Lower leg skin (tissue), 4 donors: ENCODE data around the gene RASSF1. TPM values are rescaled to one million over a fixed set of nuclear protein-coding genes. Genes with fewer than 3 reads are reported as not detected.
A peak's percentile ranks its signal among the peaks of the same experiment; 100 is the strongest.

Source experiments
- DNase-seq, 2 donors: peaks; one replicate each; pipeline ENCODE4 v3.0.0-alpha.2; 2019; ENCODE audit warnings: low spot score in 2 of 2
- H3K4me3 ChIP-seq: fragments of 200-600 bp; sonication (generic); 2 replicates; pipeline ENCODE4 v1.5.1; 2017; ENCODE audit warnings: mild to moderate bottlenecking, low read depth; ENCODE audit not compliant: poor library complexity, severe bottlenecking
- POLR2A ChIP-seq, 2 donors: fragments of 450-650 bp; IDR thresholded peaks; one replicate each; pipeline ENCODE4 v1.6.1; 2016 to 2017; ENCODE audit warnings: antibody characterized with exemption in 2 of 2, mild to moderate bottlenecking in 1 of 2, moderate library complexity in 1 of 2
- WGBS, 2 donors: methylation state at CpG; one replicate each; pipeline ENCODE4 v1.1.5; 2018; 5-methylcytosine and 5-hydroxymethylcytosine counted together
- intact Hi-C: fragments of 100-400 bp; cut with DNase I; formaldehyde crosslinking; loops from one replicate; pipeline ENCODE4 v1.15.0; 2023; ENCODE audit warnings: low total_unique reads
- total RNA-seq, 4 donors: library from RNA; depleted of rRNA; stranded (reverse); fragments of >200 nt; gene quantifications; one replicate each; pipeline ENCODE4 v1.1.0, GENCODE V29; 2016
- TF ChIP-seq, protein P1 (sequence below), 3 donors: fragments of 450-650 bp; IDR thresholded peaks; one replicate each; pipeline ENCODE4 v1.5.1; 2016; ENCODE audit warnings: antibody characterized with exemption in 3 of 3, mild to moderate bottlenecking in 3 of 3, moderate library complexity in 2 of 3

RASSF1 gene
- total RNA-seq, 4 donors from 2014 or later, result 33.5 to 50.0 (median 47.2) TPM

GRCh38 chr3:50319894-50320625 lies 20.6 kb downstream of the RASSF1 start:
- no peak for TF ChIP-seq POLR2A (IDR thresholded peaks at IDR 0.05)
- TF ChIP-seq, protein P1, sequence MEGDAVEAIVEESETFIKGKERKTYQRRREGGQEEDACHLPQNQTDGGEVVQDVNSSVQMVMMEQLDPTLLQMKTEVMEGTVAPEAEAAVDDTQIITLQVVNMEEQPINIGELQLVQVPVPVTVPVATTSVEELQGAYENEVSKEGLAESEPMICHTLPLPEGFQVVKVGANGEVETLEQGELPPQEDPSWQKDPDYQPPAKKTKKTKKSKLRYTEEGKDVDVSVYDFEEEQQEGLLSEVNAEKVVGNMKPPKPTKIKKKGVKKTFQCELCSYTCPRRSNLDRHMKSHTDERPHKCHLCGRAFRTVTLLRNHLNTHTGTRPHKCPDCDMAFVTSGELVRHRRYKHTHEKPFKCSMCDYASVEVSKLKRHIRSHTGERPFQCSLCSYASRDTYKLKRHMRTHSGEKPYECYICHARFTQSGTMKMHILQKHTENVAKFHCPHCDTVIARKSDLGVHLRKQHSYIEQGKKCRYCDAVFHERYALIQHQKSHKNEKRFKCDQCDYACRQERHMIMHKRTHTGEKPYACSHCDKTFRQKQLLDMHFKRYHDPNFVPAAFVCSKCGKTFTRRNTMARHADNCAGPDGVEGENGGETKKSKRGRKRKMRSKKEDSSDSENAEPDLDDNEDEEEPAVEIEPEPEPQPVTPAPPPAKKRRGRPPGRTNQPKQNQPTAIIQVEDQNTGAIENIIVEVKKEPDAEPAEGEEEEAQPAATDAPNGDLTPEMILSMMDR (IDR thresholded peaks at IDR 0.05), result no peak
- peak in 1 of 2 donors; percentile 18 for DNase-seq
- peak overlapping the region; percentile 42 for H3K4me3 ChIP-seq
- intact Hi-C loops, result no loop called here
- 77% methylated on average over 28 of the region's 29 CpGs for WGBS, 2 donors

DNA sequence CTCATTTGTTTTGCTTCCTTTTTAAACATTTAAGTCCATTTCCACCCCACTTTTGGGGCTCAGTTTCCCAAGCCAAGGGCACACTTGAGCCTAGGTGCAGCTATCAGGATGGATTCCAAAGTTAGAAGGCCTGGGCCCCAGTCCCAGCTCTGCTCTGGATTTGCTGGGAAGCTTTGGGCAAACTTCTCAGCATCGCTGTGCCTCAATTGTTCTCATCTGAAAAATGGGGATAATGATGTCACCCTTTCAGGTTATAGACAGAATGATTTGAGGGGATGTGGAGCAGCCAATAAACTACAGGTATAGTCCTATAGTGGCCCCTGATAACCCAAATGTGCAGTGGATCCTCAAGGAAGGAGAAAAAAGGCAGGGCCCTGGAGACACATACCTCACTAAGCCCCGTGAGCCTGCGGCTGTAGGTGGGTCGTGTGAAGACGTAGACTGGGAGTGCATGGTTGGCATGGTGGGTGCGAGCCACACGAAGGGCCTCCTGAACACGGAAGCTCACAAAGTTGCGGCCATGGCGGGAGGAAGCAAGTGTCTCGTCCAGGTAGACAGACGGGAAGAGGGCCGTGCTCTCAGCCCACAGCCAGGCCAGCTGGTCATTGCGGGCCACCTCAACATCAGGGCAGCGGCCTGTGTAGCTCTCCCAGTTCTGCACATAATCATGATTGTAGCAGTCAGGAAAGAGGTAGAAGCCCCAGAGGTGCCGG lies 21.3 kb downstream of the RASSF1 start:
- 83 to 88% methylated on average over 16 of the region's 16 CpGs for WGBS, 2 donors
- intact Hi-C loops, result no loop called here
- TF ChIP-seq POLR2A (IDR thresholded peaks at IDR 0.05), result no peak
- TF ChIP-seq, protein P1 (IDR thresholded peaks at IDR 0.05), result no peak
- DNase-seq, result no peak
- no peak overlapping the region for H3K4me3 ChIP-seq

- 71 to 75% methylated on average over 10 of the region's 10 CpGs for WGBS, 2 donors
- H3K4me3 ChIP-seq, result no peak overlapping the region
- TF ChIP-seq POLR2A (IDR thresholded peaks at IDR 0.05), result no peak
- TF ChIP-seq, protein P1 (IDR thresholded peaks at IDR 0.05), result no peak
- intact Hi-C loops, result no loop called here
- no peak for DNase-seq
Observed at GRCh38 chr3:50318615-50319014, 22.0 kb downstream of the RASSF1 start.

- no peak overlapping the region for H3K4me3 ChIP-seq
- intact Hi-C loops, result no loop called here
- 76 to 82% methylated on average over 7 to 9 of the region's 11 CpGs for WGBS, 2 donors
- no peak for TF ChIP-seq POLR2A (IDR thresholded peaks at IDR 0.05)
- TF ChIP-seq, protein P1 (IDR thresholded peaks at IDR 0.05), result no peak
- DNase-seq, result no peak
Observed at GRCh38 chr3:50318163-50318562, 22.5 kb downstream of the RASSF1 start.

GRCh38 chr3:50317300-50317699 lies 23.3 kb downstream of the RASSF1 start:
- DNase-seq, result no peak
- intact Hi-C loops, result no loop called here
- H3K4me3 ChIP-seq, result no peak overlapping the region
- TF ChIP-seq, protein P1 (IDR thresholded peaks at IDR 0.05), result no peak
- no peak for TF ChIP-seq POLR2A (IDR thresholded peaks at IDR 0.05)
- 39% methylated on average over 6 of the region's 6 CpGs for WGBS, 2 donors
